OCI-LY1 (cell line): ENCODE measurements around the gene EPHA8.

Experiments used
- CTCF ChIP-seq: fragments of 200-600 bp; sonication (generic), shearing (Covaris generic); IDR thresholded peaks from 2 replicates; pipeline ENCODE4 v1.5.1; 2017; ENCODE audit warnings: mild to moderate bottlenecking, antibody characterized with exemption, low read length, moderate library complexity, mixed read lengths
- EZH2 ChIP-seq: fragments of 200-600 bp; sonication (generic), shearing (Covaris generic); IDR thresholded peaks from 2 replicates; pipeline ENCODE4 v1.8.0; 2017; ENCODE audit warnings: borderline replicate concordance, mixed run types, mild to moderate bottlenecking, antibody characterized with exemption, low read length, moderate library complexity, mixed read lengths

- no peak for TF ChIP-seq EZH2
- no peak for TF ChIP-seq CTCF
Measured at GRCh38 chr1:22527555-22528296, 35.6 kb upstream of the EPHA8 start.
